HG03103 (cell line): ENCODE measurements around the gene PPP2R5B.
"Not testable (repeated sequence)": the region's sequence is repeated elsewhere in the genome, so short reads cannot be mapped to it uniquely, and the experiment has no call there.

Experiments
- ATAC-seq: cut with Tn5 transposase; IDR thresholded peaks from one replicate; pipeline ENCODE4 v1.9.1; 2021; ENCODE audit warnings: low read depth; ENCODE audit not compliant: unreplicated experiment

The PPP2R5B gene

GRCh38 chr11:64969209-64969608 lies 44.7 kb downstream of the PPP2R5B start:
- ATAC-seq = no peak

GRCh38 chr11:64970731-64971151 lies 46.3 kb downstream of the PPP2R5B start:
- no peak for ATAC-seq

GRCh38 chr11:64971421-64972233 lies 47.1 kb downstream of the PPP2R5B start, which contains the start of gene MAJIN:
TSS of gene MAJIN (minus strand) at chr11:64972108. CDS start at chr11:64959405, 12,703 bp downstream.
- ATAC-seq = no peak

DNA sequence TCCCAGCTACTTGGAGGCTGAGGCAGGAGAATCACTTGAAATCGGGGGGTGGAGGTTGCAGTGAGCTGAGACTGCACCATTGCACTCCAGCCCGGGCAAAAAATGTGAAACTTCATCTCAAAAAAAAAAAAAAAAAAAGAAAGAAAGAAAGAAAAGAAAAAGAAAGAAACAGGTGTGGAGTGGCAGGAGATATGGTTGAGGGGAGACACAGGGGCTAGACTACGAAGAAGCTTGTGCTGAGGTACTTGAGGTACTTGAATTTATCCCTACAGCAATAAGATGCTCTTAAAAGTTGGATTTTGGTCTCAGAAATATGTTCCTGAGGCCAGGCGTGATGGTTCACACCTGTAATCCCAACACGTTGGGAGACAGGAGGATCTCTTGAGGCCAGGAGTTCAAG lies 49.6 kb downstream of the PPP2R5B start:
- ATAC-seq = no peak

DNA sequence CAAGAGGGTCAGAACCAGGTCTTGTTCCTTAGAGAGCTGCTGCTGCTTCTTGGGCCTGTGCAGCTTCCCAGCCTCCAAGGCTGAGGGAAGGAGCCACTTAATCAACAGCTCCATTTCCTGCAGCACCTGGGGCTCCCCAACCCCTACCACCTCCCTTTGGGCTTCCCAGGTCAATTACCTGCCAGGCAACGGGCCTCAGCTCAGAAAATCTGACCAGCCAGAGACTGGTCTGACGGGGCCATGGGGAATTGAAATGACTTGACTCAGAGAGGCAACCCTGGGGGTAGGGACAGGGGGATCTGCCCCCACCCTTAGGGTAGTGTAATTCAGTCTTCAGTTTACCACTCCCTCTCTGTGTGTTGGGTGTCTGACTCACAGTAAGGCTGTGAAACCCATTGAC lies 52.2 kb downstream of the PPP2R5B start:
- ATAC-seq = no peak

DNA sequence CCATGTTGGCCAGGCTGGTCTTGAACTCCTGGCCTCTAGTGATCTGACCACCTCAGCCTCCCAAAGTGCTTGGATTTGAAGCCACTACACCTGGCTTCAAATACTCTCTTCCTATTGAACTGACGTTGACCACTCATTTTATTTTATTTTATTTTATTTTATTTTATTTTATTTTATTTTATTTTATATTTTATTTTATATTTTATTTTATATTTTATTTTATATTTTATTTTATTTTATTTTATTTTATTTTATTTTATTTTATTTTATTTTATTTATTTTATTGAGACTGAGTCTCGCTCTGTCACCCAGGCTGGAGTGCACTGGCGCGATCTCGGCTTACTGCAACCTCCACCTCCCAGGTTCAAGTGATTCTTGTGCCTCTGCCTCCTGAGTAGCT lies 58.9 kb downstream of the PPP2R5B start:
- ATAC-seq = not testable (repeated sequence)
